Stimulated activated CD4-positive, alpha-beta T cell treated with anti-CD3 and anti-CD28 coated beads, Interleukin-15, amount 100 ng/mL, for 1 hour (primary cell): Measurements from ENCODE around the gene AGAP3.
"Not testable (repeated sequence)": the region's sequence is repeated elsewhere in the genome, so short reads cannot be mapped to it uniquely, and the experiment has no call there.

ENCODE experiments used
- DNase-seq, 2 donors: peaks; one replicate each; pipeline ENCODE4 v3.0.0-alpha.2; 2020; ENCODE audit warnings: low read depth in 1 of 2, low spot score in 1 of 2

The AGAP3 gene

DNA sequence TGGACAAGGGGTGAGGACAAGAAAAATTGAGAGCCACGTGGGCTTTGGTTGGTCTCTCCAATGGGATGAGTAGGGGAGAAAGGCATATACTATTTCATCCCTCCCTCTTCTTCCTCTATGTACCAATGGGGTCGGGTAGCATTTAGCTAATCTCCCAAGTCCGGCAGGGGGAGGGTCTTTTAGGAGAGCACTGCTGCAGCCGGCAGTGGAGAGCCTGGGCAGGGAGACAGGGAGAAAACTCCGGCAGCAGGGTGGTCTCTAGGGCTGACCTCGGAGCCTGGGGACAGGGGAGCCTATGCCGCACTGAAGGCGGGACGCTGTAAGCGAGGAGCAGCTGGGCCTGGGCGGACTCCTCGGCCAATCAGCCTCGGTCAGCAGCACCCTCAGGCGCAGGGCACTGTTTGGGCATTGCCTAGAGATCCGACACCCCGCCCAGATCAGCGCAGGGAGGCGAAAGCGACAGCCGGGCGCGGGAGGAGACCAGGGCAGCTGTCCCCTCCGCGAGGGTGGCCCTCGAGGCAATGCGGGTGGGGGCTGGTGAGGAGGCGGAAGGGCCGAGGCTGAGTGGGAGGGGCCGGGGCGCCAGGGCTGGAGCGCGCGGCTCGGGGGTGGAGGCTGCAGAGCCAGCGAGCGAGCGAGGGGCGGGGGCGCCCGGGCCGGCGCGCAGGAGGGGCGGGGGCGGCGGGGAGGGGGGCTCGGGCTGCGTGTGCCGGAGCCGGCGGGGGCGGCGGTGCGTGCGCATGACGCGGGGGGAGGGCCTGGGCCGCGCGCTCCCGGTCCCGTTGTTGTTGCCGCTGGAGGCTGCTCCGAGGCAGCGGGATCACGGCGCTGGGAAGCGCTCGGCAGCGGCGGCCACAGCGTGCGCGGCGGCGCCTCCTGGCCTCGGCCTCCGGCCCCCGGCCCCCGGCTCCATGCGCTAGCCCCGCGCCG is at the start of gene AGAP3:
AGAP3 (plus strand) TSS at position 785 of the 930 bp plus-strand sequence. CDS start 267 bp downstream, outside the sequence.
- DNase-seq, result peak in 1 of 2 donors; percentile 52

DNA sequence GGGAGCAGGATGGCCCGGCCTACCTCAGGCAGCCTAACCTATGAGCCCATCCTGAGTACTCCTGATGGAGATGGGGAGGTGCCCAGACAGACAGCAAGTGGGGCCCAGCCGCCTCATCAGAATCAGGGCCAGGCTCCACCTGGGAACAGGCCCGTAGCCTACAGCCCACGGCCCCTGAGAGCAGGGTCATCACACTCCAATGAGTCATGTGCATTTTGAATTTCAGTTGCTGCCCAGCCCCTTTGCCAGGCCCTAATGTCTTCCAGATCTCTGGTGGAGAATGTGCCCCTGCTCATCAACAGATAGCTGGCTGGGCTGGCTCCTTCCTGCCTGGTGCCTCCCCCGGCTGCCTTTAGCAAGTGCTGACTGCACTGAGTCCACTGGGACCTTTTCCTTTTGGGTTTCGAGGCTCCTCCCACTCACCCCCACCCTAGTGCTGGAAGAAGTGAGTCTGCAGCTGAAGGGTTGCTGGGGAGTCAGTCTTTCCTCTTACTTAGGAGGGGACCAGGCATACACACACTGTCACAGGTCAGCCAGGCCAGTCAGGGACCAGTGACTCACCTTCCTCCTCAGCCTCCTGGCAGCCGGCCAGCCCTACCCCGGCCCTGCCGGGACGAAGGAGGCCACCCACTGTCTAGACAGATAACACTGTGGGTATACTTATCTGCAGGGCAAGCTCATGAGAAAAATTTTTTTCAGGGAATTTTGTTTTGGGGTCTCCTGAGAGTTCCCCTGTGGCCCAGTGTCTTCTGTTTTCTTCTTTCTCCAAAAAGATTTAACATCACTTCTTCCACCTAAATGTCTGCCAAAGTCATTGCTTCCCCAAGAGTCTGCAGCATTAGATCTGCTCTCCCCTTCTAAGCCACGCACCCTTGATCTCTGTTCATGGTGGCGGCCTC is 47.1 kb upstream of the AGAP3 start:
- peak in 1 of 2 donors; percentile 33 for DNase-seq

DNA sequence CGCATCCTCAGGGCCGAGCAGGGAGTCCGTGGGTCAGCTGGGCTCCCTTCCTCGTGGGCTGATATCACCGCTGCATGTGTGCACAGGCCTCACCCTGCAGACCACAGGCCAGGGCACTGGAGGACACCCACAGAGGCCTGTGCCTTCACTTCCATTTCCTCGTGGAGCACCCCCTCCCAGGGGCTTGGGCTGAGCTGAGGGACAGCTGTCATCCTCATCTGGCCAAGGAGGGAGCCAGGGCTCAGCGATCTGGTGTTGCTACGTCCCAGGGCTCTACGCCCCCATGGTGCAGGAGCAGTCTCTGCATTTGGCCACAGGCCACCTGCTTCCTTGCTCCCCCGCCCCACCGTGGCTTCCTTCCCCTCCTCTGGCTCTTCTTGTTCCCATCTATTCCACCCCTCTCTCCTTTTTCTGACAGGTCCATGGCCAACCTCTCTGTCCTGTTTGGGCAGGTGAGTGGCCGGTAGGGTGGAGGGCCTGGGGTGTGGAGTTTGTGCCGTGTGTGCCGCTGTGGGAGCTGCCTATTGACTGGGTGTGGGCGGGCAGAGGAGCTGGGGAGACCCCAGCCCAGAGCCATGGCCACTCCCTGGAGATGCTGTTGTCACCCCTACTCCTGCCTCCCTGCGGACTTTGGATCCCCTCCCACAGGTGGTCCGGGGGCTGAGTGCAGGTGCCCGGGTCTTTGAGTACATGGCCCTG is 46.3 kb upstream of the AGAP3 start:
- DNase-seq, result no peak

DNA sequence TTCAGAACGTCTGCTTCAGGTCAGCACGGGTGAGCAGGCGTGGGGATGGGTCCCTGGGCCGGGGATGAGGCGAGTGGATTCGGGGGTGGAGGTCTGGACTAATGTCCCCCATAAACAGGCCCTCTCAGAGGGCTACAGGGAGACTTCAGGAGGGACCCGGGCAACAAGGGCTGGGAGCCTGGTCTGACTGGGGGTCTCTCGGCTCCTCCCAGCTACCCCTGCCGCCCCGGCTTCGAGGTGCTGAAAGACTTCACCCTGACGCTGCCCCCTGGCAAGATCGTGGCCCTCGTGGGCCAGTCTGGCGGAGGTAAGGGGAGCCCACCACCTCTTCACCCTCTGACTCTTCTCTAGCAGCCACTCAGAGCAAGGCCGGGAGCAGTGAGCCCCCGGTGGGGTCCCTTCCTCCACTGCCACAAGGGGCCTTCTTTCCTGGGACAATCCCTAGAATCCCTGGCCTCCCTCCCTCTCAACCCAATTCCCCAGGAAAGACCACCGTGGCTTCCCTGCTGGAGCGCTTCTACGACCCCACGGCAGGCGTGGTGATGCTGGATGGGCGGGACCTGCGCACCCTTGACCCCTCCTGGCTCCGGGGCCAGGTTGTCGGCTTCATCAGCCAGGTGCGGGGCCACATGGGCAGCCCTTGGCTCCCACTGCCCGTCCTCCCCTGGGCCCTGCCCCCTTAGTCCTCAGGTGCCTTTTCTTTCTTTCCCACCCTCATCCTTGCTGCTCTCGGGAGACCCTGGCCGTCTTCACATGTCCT is 45.5 kb upstream of the AGAP3 start:
- no peak for DNase-seq

DNA sequence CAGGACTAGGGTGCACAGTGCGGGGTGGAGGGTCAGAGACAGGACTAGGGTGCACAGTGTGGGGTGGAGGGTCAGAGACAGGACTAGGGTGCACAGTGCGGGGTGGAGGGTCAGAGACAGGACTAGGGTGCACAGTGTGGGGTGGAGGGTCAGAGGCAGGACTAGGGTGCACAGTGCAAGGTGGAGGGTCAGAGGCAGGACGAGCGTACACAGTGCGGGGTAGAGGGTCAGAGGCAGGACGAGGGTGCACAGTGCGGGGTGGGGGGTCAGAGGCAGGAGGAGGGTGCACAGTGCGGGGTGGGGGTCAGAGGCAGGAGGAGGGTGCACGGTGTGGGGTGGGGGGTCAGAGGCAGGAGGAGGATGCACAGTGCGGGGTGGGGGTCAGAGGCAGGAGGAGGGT is 42.8 kb upstream of the AGAP3 start:
- DNase-seq, result not testable (repeated sequence)

DNA sequence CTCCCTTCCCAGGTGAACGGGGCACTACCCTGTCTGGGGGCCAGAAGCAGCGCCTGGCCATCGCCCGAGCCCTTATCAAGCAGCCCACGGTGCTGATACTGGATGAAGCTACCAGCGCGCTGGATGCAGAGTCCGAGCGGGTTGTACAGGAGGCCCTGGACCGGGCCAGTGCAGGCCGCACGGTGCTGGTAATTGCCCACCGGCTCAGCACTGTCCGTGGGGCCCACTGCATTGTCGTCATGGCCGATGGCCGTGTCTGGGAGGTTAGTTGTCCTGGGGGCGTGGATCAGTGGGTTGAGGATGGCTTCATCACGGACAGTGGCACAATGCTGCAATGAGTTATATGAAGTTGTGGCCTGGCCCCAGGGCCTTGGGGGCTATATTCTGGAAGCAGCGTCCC is 42.3 kb upstream of the AGAP3 start:
- no peak for DNase-seq

DNA sequence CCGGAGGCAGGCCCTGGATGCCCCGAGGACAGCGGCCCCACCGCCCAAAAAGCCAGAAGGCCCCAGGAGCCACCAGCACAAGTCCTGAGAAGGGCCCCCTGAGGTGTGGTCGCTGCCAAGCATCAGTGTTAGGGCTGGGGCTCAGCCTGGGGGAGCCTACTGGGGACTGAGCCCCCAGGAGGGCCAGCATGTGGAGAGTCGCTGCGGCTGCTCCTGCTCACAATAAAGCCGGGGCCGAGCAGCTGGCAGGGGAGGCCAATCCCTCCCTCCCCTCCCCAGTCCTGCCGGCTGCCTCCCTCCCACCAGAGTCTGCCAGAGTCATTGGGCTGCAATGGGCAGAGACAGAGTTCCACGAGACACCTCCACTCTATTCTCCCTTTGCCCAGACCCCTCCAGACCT is 41.0 kb upstream of the AGAP3 start:
- DNase-seq, result no peak

DNA sequence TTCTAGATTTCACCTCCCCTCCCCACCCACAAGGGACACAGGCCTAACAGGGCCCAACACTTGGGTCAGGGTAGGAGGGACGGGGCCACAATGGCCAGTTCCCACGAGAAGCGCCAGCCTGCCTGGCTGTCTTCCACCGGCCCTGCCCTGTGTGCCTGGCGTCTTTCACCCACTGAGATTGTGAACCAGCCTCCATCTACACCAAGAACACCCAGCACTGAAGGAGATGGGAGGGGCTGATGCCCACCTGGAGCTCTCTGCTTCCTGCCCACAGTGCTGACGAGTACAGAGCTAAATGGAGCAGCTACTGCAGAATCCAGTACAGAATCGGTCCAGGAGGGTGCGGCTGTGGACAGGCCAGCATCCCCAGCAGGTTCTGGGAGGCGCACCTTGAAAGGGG is 40.3 kb upstream of the AGAP3 start:
- DNase-seq, result no peak

DNA sequence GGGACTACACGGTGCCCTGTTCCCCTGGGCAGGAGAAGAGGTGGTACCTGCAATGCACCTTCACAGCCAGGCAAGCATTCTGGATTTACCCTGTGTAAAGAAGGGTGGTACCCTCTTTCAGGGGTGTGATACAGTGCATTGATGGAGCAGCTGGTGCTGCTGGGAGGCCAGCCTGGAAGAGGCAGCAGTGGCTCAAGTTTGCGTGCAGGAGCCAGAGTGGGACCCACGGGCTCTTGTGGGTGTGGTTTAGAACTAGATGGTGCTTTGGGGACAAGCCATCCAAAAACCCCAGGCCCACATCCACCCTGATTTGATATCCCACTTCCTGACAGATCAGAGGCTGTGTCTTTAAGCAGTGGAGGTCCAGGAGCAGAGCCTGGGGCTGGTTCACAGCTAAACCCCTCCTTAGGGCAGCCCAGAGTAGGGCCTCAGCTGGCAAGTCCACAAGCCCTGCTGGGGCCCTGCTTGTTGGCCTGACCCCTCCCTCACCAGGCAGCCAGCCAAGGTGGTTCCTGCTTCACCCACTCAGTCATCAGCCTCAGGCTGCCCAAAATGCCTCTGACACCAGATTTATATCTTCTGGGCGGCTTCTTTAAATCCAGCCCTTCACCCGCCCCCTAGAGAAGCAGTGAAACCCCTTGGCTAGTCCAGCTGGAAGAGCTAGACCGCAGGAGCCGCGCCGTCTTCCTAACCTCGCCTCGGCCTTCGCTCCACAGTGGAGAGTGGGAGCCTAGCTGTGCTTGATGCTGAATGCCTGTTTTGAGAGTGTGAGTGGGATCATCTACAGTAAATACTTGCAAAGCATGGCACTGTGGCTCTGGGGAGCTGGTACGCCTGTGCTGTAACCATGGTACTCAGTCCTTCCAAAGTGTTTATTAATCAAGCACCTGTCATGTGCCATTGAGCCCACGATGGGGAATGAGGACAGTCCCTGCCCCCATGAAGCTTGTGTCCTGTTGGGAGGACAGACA is 39.4 kb upstream of the AGAP3 start:
- no peak for DNase-seq

DNA sequence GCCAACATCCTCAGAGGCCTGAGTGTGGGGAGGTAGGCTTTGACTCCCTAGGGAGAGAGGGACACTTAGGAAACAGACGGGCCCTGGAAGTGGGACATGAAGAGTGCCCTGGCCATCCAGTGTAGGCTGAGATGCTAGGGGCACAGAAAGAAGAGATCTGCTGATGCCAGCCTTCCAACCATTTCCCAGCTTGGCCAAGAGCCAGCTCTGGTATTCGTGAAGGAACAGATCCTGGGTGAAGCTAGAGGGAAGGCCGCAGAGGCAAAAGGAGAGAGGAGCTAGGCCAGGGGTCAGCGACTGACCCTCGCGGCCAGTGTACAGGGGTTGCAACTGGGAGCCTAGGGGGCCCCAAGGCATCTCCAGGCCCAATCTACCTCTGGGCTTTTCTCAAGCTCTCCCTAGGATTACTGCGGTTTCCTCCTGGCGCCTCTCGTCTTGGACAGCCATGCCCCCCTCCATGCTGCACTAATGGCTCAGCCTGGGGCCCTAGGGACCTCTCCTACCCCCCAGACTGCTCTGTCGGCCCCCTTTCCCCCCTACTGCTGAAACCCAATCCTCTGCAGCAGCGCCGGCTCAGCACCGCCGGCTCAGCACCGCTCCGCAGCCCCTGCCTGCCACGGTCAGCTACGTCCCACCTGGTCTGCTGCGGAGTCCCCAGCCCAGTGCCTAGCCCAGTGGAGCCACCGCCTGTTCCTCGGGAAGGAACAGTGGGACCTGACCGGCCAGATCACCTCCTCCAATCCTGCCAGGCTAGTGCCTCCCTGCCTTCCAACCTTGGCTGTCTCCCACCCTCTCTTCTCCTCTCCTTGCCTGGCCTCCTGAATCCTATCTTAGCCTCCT is 38.1 kb upstream of the AGAP3 start, which contains the start of gene ASIC3:
ASIC3 (plus strand) TSS at position 556 of the 840 bp plus-strand sequence. CDS start 355 bp downstream, outside the sequence.
- no peak for DNase-seq

DNA sequence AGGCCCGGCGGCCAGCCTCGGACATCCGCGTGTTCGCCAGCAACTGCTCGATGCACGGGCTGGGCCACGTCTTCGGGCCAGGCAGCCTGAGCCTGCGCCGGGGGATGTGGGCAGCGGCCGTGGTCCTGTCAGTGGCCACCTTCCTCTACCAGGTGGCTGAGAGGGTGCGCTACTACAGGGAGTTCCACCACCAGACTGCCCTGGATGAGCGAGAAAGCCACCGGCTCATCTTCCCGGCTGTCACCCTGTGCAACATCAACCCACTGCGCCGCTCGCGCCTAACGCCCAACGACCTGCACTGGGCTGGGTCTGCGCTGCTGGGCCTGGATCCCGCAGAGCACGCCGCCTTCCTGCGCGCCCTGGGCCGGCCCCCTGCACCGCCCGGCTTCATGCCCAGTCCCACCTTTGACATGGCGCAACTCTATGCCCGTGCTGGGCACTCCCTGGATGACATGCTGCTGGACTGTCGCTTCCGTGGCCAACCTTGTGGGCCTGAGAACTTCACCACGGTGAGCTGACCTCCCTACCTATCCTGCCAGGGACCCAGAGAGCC is 37.3 kb upstream of the AGAP3 start:
- DNase-seq, result no peak

DNA sequence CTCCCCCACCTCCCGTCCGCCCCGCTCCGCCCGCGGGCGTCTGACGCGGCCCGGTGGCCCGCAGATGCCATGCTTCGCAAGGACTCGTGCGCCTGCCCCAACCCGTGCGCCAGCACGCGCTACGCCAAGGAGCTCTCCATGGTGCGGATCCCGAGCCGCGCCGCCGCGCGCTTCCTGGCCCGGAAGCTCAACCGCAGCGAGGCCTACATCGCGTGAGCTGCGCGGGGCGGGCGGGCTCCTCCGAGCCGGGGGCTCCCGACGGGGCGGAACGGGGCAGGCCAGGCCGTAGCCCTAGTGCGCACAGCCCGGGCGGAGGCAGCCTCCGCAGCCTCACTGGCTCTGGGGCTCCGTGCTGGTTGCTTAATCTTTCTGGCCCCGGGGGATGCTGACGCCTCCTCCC is 35.2 kb upstream of the AGAP3 start:
- DNase-seq, result peak in 1 of 2 donors; percentile 37

DNA sequence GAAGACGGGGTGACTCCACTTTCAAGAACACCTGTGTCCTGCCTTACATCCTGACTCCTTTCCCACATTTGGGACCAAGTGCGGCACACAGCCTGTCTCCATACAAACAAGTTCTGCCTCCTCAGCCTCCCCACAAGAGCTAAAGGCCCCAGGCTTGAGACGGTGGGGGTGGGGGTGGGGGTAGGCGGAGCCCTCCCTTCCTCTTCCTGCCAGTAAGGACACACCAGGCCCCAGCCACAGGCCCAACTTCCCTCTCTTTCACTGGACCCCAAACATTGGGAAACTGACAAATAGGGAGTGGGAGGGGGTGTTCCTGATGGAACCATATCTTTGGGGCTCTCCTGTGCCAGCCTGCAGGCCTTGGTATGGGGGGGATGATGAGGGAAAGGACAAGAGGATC is 33.2 kb upstream of the AGAP3 start:
- DNase-seq, result no peak

DNA sequence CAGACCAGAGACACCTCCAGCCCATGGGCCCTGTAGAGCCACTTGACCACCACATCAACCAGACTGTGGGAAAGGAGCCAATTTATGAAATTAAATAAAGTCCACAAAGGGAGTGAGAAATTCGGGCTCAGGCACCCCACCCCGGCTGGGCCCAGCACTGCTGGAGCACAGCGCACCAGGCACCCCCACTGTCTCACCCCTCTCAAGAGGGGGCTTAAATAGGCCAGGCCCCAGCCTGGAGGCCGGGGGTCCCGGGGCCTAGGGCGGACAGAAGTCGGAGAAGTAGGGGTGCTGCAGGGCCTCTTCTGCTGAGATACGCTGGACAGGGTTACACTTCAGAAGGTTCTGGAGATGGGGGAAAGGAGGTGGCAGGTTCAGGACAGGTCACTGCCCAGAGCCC is 32.5 kb upstream of the AGAP3 start:
- no peak for DNase-seq

DNA sequence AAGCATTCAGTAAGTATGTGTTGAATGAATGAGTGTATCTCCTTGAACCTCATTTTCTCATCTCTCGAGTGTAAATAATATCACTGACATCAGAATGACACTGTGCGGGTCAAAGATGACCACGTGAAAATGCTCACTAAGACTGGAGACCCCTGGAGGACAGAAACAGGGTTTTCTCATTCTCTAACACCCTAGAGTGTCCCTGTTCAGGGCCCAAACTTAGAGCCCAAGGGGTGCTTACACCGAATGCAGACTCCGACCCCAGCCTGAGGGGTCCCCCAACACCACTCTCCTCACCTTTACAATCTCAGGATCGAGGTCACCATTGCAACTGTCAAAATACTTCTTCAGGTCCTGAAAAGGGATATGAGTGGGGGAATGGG is 30.0 kb upstream of the AGAP3 start:
- no peak for DNase-seq

DNA sequence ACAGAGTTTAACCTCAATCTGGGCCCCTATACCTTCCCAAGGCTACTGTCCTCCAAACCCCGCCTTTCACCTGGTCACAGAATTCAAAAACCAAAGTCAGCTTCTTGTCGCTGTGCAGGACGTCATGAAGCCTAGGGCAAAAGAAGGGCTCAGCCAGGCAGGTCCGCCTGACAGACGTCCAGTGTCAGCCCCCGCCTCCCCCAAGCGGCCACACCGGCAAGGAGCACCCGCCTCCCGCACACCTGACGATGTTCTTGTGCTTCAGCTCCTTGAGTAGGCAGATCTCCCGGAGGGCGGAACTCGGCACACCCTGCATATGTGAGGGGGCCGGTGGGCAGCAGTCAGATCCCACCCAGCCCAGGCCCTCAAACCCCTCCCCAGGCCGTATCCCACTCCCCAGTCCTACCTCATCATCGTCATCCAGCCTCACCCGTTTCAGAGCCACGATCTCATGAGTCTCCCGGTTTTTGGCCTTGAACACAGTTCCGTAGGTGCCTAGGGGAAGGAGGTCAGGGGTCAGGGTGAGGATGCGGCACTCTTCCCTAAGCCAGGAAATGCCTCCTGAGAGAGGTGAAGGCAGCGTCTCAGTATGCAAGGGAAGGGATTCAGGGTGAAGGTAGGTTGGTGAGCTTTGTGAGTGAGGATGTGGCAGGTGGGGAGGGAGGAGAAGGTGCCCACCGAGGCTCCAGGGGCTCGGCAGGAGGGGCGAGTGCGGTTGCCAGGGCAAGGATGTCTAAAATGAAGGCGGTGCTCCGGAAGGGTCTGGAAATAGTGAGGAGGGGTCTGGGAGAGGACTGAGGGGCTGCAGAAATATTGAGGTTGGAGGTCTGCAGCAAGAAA is 29.4 kb upstream of the AGAP3 start:
- DNase-seq, result no peak

DNA sequence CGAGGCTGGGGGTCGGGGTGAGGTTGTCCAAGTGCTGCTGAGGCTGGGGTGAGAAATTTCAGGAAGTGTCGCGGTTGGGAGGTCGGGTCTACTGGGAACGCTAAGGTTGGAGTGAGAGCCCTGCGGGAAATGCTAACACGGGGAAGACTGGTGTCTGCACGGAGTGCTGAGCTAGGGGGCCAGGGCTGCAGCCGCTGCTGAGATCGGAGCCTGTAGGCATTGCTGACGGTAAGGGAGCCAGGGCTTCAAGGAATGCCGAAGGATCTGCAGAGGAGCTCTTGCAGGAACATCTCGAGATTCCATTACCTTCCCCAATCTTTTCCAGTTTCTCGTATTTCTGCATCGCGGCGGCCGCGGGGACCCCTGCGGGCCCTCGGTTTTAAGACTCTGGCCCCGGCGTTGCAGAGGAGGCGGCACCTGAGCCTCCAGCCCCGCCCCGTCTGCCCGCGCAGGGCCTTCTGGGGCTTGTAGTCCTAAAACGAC is 28.7 kb upstream of the AGAP3 start, which contains the start of gene CDK5:
CDK5 (minus strand) TSS at position 392 of the 483 bp plus-strand sequence; CDS start at position 343, 49 bp downstream.
- DNase-seq, result no peak
